ENCODE data around the gene SLC6A13.

Gene SLC6A13

GRCh38 chr12:179885-180284, 82.8 kb downstream of the SLC6A13 start:
- DNase-seq (ENCODE audit: low spot score) (no peak), FAIRE-seq (peak; percentile 73)

- FAIRE-seq (no peak), DNase-seq (ENCODE audit: low spot score) (no peak)
Measured at GRCh38 chr12:179131-179884, 83.3 kb downstream of the SLC6A13 start.

- DNase-seq (ENCODE audit: low spot score) (no peak), FAIRE-seq (peak; percentile 63)
Measured at GRCh38 chr12:178829-179109, 83.9 kb downstream of the SLC6A13 start.

GRCh38 chr12:177980-178828, 84.4 kb downstream of the SLC6A13 start:
- FAIRE-seq (no peak), DNase-seq (ENCODE audit: low spot score) (no peak)

GRCh38 chr12:177336-177979, 85.2 kb downstream of the SLC6A13 start:
- FAIRE-seq (no peak), DNase-seq (ENCODE audit: low spot score) (no peak)

- FAIRE-seq (peak; percentile 17), DNase-seq (ENCODE audit: low spot score) (peak; percentile 77)
Measured at GRCh38 chr12:176321-177181, 86.1 kb downstream of the SLC6A13 start.

- FAIRE-seq (no peak), DNase-seq (ENCODE audit: low spot score) (no peak)
Measured at GRCh38 chr12:175759-176158, 86.9 kb downstream of the SLC6A13 start.

- FAIRE-seq (peak; percentile 56), DNase-seq (ENCODE audit: low spot score) (no peak)
Measured at GRCh38 chr12:175250-175649, 87.4 kb downstream of the SLC6A13 start.

GRCh38 chr12:174596-174995, 88.0 kb downstream of the SLC6A13 start:
- DNase-seq (ENCODE audit: low spot score) (no peak), FAIRE-seq (no peak)

- DNase-seq (ENCODE audit: low spot score) (no peak), FAIRE-seq (no peak)
Measured at GRCh38 chr12:174124-174523, 88.5 kb downstream of the SLC6A13 start.

GRCh38 chr12:172732-173161, 89.9 kb downstream of the SLC6A13 start:
- FAIRE-seq (no peak), DNase-seq (ENCODE audit: low spot score) (no peak)

GRCh38 chr12:171743-172676, 90.6 kb downstream of the SLC6A13 start:
- FAIRE-seq: peak; percentile 23
- no peak for DNase-seq (ENCODE audit: low spot score)

- DNase-seq (ENCODE audit: low spot score) (no peak), FAIRE-seq (no peak)
Measured at GRCh38 chr12:171276-171675, 91.4 kb downstream of the SLC6A13 start.

Measured in urothelium cell line (cell line).